ENCODE measurements around the gene SLC10A2. TPM values are rescaled to one million over a fixed set of nuclear protein-coding genes. Genes with fewer than 3 reads are reported as not detected.

SLC10A2 gene
- total RNA-seq, 1 donor from 2014 or later, result 5.1 TPM

Other genes starting within 250 kb of the SLC10A2 start
- gene ERCC5, start 220.4 kb downstream of the SLC10A2 start, total RNA-seq (ENCODE audit: insufficient read depth, low replicate concordance), result 63.3 TPM

All from umbilical cord (tissue), 1 donor.